HepG2 (cell line): ENCODE results near the gene SMARCAD1. TPM values are rescaled to one million over a fixed set of nuclear protein-coding genes. Genes with fewer than 3 reads are reported as not detected.

ENCODE experiments used
- ATAC-seq: fragments of 200-7000 bp; cut with Tn5 transposase; 3 replicates; pipeline ENCODE4 v1.9.1; 2020; ENCODE audit warnings: mild to moderate bottlenecking, moderate library complexity
- BruUV-seq: library from RNA; stranded (reverse); fragments of 400-500 nt; replicated peaks from 2 replicates; lab custom pipeline; 2021; lab: Mats Ljungman, UMichigan
- CTCF ChIA-PET: fragments of 300-600 bp; formaldehyde crosslinking; extraction: SDS; loops from one replicate; lab custom pipeline; 2021; ENCODE audit warnings: low total read pairs, inconsistent platforms, low intra/inter-chr PET ratio; lab: Yijun Ruan, JAX
- POLR2A ChIA-PET: fragments of 350-600 bp; sonication (Branson Sonifier 250); formaldehyde crosslinking; loops from one replicate; lab custom pipeline; 2020; ENCODE audit warnings: antibody characterized with exemption, inconsistent platforms; lab: Yijun Ruan, JAX
- DNase-seq: peaks from one replicate; pipeline ENCODE4 v3.0.0-alpha.2; 2015; ENCODE audit warnings: low spot score
- FAIRE-seq: peaks from 3 replicates; lab custom pipeline; 2011; peaks lifted over from hg19 to GRCh38; lab: Jason Lieb, UNC
- H2AFZ ChIP-seq: one replicate; pipeline ENCODE4 v1.6.1; 2011; ENCODE audit warnings: low read length, inconsistent platforms
- H3K27ac ChIP-seq: fragments of 300-600 bp; 3 replicates; pipeline ENCODE4 v1.8.0; 2011; ENCODE audit warnings: mixed run types, mild to moderate bottlenecking, mixed read lengths, low read length, inconsistent platforms; ENCODE audit not compliant: insufficient read depth; ENCODE audit errors: extremely low read length
- H3K27me3 ChIP-seq, 2 experiments: fragments of 200-600 bp in 1 of 2; 2 replicates in 1 of 2; 3 replicates in 1 of 2; pipeline versions ENCODE4 v1.6.0 to v1.8.0; 2011; ENCODE audit warnings: low read length in 2 of 2, mild to moderate bottlenecking in 2 of 2, moderate library complexity in 2 of 2, inconsistent platforms in 1 of 2; ENCODE audit not compliant: insufficient read depth in 2 of 2, control insufficient read depth in 1 of 2
- H3K36me3 ChIP-seq, 2 experiments: fragments of 200-600 bp in 1 of 2; replicated peaks in 1 of 2; 2 replicates in 1 of 2; 3 replicates in 1 of 2; pipeline versions ENCODE4 v1.5.1 to v1.8.0; 2011; ENCODE audit warnings: low read length in 2 of 2, inconsistent platforms in 1 of 2; ENCODE audit not compliant: insufficient read depth in 2 of 2, control insufficient read depth in 1 of 2
- H3K4me1 ChIP-seq: 2 replicates; pipeline ENCODE4 v1.5.1; 2012; ENCODE audit warnings: low read length, inconsistent platforms; ENCODE audit not compliant: insufficient read depth
- H3K4me2 ChIP-seq: 2 replicates; pipeline ENCODE4 v1.6.0; 2011; ENCODE audit warnings: low read depth, low read length, inconsistent platforms
- H3K4me3 ChIP-seq, 3 experiments: fragments of 200-600 bp in 1 of 3; sonication (generic), shearing (Covaris generic) in 1 of 3; replicated peaks in 1 of 3; 2 replicates each; pipeline ENCODE4 v1.5.1; 2011 to 2016; ENCODE audit warnings: low read length in 3 of 3, inconsistent platforms in 2 of 3, low read depth in 2 of 3, mild to moderate bottlenecking in 2 of 3, control low read depth in 1 of 3, mixed read lengths in 1 of 3; ENCODE audit not compliant: insufficient read depth in 1 of 3
- H3K79me2 ChIP-seq: one replicate; pipeline ENCODE4 v1.6.1; 2011; ENCODE audit warnings: low read length, inconsistent platforms; ENCODE audit not compliant: insufficient read depth
- H3K9ac ChIP-seq: 2 replicates; pipeline ENCODE4 v1.6.0; 2011; ENCODE audit warnings: mild to moderate bottlenecking, low read depth, low read length, inconsistent platforms; ENCODE audit not compliant: insufficient read depth
- H3K9me3 ChIP-seq: 2 replicates; pipeline ENCODE4 v1.5.1; 2012; ENCODE audit warnings: mild to moderate bottlenecking, low read length
- H4K20me1 ChIP-seq: 2 replicates; pipeline ENCODE4 v1.6.0; 2011; ENCODE audit warnings: inconsistent platforms, mild to moderate bottlenecking, low read length, moderate library complexity; ENCODE audit not compliant: insufficient read depth
- AGO2 ChIP-seq: fragments of 200-400 bp; formaldehyde crosslinking; optimal IDR thresholded peaks from 2 replicates; pipeline ENCODE3; 2017; ENCODE audit warnings: mild to moderate bottlenecking, low read depth, low read length, moderate library complexity
- CBX2 ChIP-seq, 2 experiments: fragments of 200-600 bp in 1 of 2; sonication (generic); formaldehyde crosslinking in 1 of 2; IDR thresholded peaks; 2 replicates each; pipeline versions ENCODE4 v1.7.0 to v1.8.1; 2018 to 2022; ENCODE audit warnings: low read depth in 2 of 2, low read length in 1 of 2, mild to moderate bottlenecking in 1 of 2, missing genetic modification reagents in 1 of 2
- CEBPG ChIP-seq: IDR thresholded peaks from 2 replicates; pipeline ENCODE4 v1.6.1; 2016
- HNRNPL ChIP-seq: fragments of 200-400 bp; formaldehyde crosslinking; IDR thresholded peaks from 2 replicates; pipeline ENCODE4 v1.6.1; 2017; ENCODE audit warnings: mild to moderate bottlenecking, low read depth, low read length
- KDM5A ChIP-seq: fragments of 200-600 bp; sonication (generic); IDR thresholded peaks from 2 replicates; pipeline ENCODE4 v1.7.0; 2018; ENCODE audit warnings: antibody characterized with exemption, mild to moderate bottlenecking, low read length, borderline replicate concordance
- SIN3B ChIP-seq: fragments of 150-350 bp; IDR thresholded peaks from 2 replicates; pipeline ENCODE4 v1.6.1; 2014; ENCODE audit warnings: low read length
- SMARCE1 ChIP-seq: fragments of 450-650 bp; IDR thresholded peaks from 2 replicates; pipeline ENCODE4 v1.6.1; 2017; ENCODE audit warnings: borderline replicate concordance
- ZC3H4 ChIP-seq: sonication (generic); formaldehyde crosslinking; IDR thresholded peaks from 2 replicates; pipeline ENCODE4 v1.4.0; 2020; ENCODE audit warnings: missing genetic modification reagents, borderline replicate concordance
- ZNF274 ChIP-seq: sonication (generic); formaldehyde crosslinking; IDR thresholded peaks from 2 replicates; pipeline ENCODE4 v1.5.1; 2020; ENCODE audit warnings: mild to moderate bottlenecking, missing genetic modification reagents
- WGBS: methylation state at CpG from one replicate; pipeline ENCODE4 v1.1.6; 2017; ENCODE audit warnings: low lambda C conversion rate; 5-methylcytosine and 5-hydroxymethylcytosine counted together
- in situ Hi-C: cut with HindIII; loops from 2 replicates; pipeline ENCODE4 v1.10.0; 2017; ENCODE audit warnings: low pct_unique_long_range_greater_than_20kb; ENCODE audit not compliant: extremely low pct_ligation_motif_present
- intact Hi-C: fragments of 100-400 bp; cut with micrococcal nuclease; formaldehyde crosslinking; loops from one replicate; pipeline ENCODE4 v1.10.0; 2022; ENCODE audit not compliant: unreplicated experiment
- polyA plus RNA-seq, 8 experiments: library from polyadenylated mRNA; depleted of rRNA in 3 of 8; stranded (reverse) in 7 of 8; unstranded in 1 of 8; fragments of >200 nt; fragmentation: Illumina TruSeq in 4 of 8; extraction: Trizol in 4 of 8; gene quantifications; 2 replicates each; pipeline versions ENCODE4 v1.2.1 to v1.2.3, GENCODE V29; 2011 to 2016; ENCODE audit warnings: low read depth in 4 of 8, missing spikeins in 1 of 8, mixed read lengths in 1 of 8; ENCODE audit not compliant: insufficient read depth in 1 of 8
- total RNA-seq, 5 experiments: library from RNA; depleted of rRNA; stranded (reverse); fragments of >200 nt; fragmentation: Illumina TruSeq; extraction: Trizol; gene quantifications; 2 replicates each; pipeline ENCODE4 v1.2.3, GENCODE V29; 2016; ENCODE audit warnings: low read depth in 1 of 5
- TF ChIP-seq, protein P1 (sequence below), 2 experiments: fragments of 450-650 bp in 1 of 2; sonication (generic) in 1 of 2; formaldehyde crosslinking; IDR thresholded peaks; 2 replicates each; pipeline versions ENCODE4 v1.5.0 to v1.8.0; 2020 to 2022; ENCODE audit warnings: mild to moderate bottlenecking in 1 of 2, missing genetic modification reagents in 1 of 2
- TF ChIP-seq, protein P2 (sequence below): sonication (generic); formaldehyde crosslinking; IDR thresholded peaks from 2 replicates; pipeline ENCODE4 v1.9.0; 2021; ENCODE audit warnings: missing genetic modification reagents, borderline replicate concordance
- TF ChIP-seq, protein P3 (sequence below): sonication (generic); formaldehyde crosslinking; IDR thresholded peaks from 2 replicates; pipeline ENCODE4 v1.4.0; 2020; ENCODE audit warnings: mild to moderate bottlenecking, missing genetic modification reagents

Gene SMARCAD1
- total and polyA plus RNA-seq, 2 of the 13 experiments (the other 11 are each of a cell fraction or from before 2014, with no cell fraction given) = 18.2 to 35.9 TPM

DNA sequence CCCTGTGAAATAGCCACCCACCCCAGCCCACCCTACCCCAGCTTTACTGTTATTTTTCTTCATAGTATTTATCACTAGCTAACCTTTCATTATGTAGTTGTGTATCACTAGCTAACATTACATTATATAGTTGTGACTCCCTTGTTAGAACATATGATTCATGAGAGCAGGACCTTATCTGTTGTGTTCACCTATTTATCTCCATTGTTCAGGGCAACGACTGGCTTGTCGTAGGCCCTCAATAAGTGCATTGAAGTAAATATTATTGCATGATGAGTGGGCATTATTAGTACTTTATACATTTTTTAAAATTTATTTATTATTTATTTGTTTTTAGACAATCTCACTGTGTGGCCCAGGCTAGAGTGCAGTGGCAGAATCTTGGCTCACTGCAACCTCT, 4.2 kb downstream of the SMARCAD1 start:
- CTCF ChIA-PET = no interaction called here
- no peak for DNase-seq
- BruUV-seq = no TSS peak
- Histone ChIP-seq H3K36me3 (peaks cover 7 to 59% of the 10 kb centered on the region in 2 experiments), H3K27me3 (no peaks in the 10 kb centered on the region; a peak in 1 of 5 replicates), H3K4me1 (peaks cover 38% of the 10 kb centered on the region), H3K4me2 (no peak overlapping the region), H3K27ac (no peak overlapping the region), H4K20me1 (no peaks in the 10 kb centered on the region), H3K9ac (no peak overlapping the region), H3K79me2 (peaks cover 54% of the 10 kb centered on the region), H2AFZ (no peak overlapping the region), H3K9me3 (no peaks in the 10 kb centered on the region), H3K4me3 (no peak overlapping the region)
- no peak for FAIRE-seq
- POLR2A ChIA-PET = no interaction called here
- ATAC-seq = no peak
- 71% methylated on average over 2 of the region's 2 CpGs for WGBS
- TF ChIP-seq, protein P1, sequence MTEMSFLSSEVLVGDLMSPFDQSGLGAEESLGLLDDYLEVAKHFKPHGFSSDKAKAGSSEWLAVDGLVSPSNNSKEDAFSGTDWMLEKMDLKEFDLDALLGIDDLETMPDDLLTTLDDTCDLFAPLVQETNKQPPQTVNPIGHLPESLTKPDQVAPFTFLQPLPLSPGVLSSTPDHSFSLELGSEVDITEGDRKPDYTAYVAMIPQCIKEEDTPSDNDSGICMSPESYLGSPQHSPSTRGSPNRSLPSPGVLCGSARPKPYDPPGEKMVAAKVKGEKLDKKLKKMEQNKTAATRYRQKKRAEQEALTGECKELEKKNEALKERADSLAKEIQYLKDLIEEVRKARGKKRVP (CRISPR knock-in tag; IDR thresholded peaks at IDR 0.05) = no peak
- no peak for TF ChIP-seq KDM5A
- no peak for TF ChIP-seq CBX2 (IDR thresholded peaks at IDR 0.05; ENCODE audit: low read depth, low read length)
- TF ChIP-seq CBX2 (CRISPR knock-in tag; IDR thresholded peaks at IDR 0.05; ENCODE audit: low read depth) = no peak
- TF ChIP-seq ZNF274 = no peak
- no peak for TF ChIP-seq CEBPG (CRISPR knock-in tag)
- TF ChIP-seq HNRNPL = no peak
- TF ChIP-seq, protein P2, sequence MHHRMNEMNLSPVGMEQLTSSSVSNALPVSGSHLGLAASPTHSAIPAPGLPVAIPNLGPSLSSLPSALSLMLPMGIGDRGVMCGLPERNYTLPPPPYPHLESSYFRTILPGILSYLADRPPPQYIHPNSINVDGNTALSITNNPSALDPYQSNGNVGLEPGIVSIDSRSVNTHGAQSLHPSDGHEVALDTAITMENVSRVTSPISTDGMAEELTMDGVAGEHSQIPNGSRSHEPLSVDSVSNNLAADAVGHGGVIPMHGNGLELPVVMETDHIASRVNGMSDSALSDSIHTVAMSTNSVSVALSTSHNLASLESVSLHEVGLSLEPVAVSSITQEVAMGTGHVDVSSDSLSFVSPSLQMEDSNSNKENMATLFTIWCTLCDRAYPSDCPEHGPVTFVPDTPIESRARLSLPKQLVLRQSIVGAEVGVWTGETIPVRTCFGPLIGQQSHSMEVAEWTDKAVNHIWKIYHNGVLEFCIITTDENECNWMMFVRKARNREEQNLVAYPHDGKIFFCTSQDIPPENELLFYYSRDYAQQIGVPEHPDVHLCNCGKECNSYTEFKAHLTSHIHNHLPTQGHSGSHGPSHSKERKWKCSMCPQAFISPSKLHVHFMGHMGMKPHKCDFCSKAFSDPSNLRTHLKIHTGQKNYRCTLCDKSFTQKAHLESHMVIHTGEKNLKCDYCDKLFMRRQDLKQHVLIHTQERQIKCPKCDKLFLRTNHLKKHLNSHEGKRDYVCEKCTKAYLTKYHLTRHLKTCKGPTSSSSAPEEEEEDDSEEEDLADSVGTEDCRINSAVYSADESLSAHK (CRISPR knock-in tag) = no peak
- TF ChIP-seq SMARCE1 = no peak
- TF ChIP-seq AGO2 = no peak
- TF ChIP-seq ZC3H4 (CRISPR knock-in tag) = no peak
- TF ChIP-seq, protein P3, sequence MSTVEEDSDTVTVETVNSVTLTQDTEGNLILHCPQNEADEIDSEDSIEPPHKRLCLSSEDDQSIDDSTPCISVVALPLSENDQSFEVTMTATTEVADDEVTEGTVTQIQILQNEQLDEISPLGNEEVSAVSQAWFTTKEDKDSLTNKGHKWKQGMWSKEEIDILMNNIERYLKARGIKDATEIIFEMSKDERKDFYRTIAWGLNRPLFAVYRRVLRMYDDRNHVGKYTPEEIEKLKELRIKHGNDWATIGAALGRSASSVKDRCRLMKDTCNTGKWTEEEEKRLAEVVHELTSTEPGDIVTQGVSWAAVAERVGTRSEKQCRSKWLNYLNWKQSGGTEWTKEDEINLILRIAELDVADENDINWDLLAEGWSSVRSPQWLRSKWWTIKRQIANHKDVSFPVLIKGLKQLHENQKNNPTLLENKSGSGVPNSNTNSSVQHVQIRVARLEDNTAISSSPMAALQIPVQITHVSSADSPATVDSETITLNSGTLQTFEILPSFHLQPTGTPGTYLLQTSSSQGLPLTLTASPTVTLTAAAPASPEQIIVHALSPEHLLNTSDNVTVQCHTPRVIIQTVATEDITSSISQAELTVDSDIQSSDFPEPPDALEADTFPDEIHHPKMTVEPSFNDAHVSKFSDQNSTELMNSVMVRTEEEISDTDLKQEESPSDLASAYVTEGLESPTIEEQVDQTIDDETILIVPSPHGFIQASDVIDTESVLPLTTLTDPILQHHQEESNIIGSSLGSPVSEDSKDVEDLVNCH = no peak
- no peak for TF ChIP-seq SIN3B
- in situ Hi-C loops (no loop called here), intact Hi-C loops (no loop called here)
